HG02642 (cell line): ENCODE measurements around the gene TMEM14C.

ENCODE experiments used
- ATAC-seq: cut with Tn5 transposase; IDR thresholded peaks from one replicate; pipeline ENCODE4 v1.9.1; 2021; ENCODE audit warnings: mild to moderate bottlenecking; ENCODE audit not compliant: unreplicated experiment, poor library complexity

TMEM14C gene

GRCh38 chr6:10759312-10759839 lies 36.5 kb downstream of the TMEM14C start:
- peak; percentile 47 for ATAC-seq

GRCh38 chr6:10759884-10760329 lies 37.0 kb downstream of the TMEM14C start:
- no peak for ATAC-seq

GRCh38 chr6:10763006-10763405 lies 40.1 kb downstream of the TMEM14C start:
- no peak for ATAC-seq

- ATAC-seq = no peak
Measured at GRCh38 chr6:10769419-10769818, 46.5 kb downstream of the TMEM14C start.

- ATAC-seq = no peak
Measured at GRCh38 chr6:10771371-10771894, 48.6 kb downstream of the TMEM14C start.

GRCh38 chr6:10778230-10778629 lies 55.4 kb downstream of the TMEM14C start:
- no peak for ATAC-seq

GRCh38 chr6:10779076-10779475 lies 56.2 kb downstream of the TMEM14C start:
- ATAC-seq = no peak
